Osteoblast (primary cell): ENCODE data around the gene CCDC102A. TPM values are rescaled to one million over a fixed set of nuclear protein-coding genes. Genes with fewer than 3 reads are reported as not detected.
"Not testable (repeated sequence)": the region's sequence is repeated elsewhere in the genome, so short reads cannot be mapped to it uniquely, and the experiment has no call there.

Experiments
- DNase-seq: peaks from one replicate; pipeline ENCODE4 v3.0.0; 2011; ENCODE audit warnings: low spot score, mixed read lengths; ENCODE audit not compliant: insufficient read length; ENCODE audit errors: missing footprints
- H2AFZ ChIP-seq: 2 replicates; pipeline ENCODE4 v1.6.0; 2011; ENCODE audit warnings: mild to moderate bottlenecking, low read length
- H3K27ac ChIP-seq: 2 replicates; pipeline ENCODE4 v1.5.1; 2011; ENCODE audit warnings: mild to moderate bottlenecking, low read depth, low read length, moderate library complexity
- H3K27me3 ChIP-seq: 2 replicates; pipeline ENCODE4 v1.6.0; 2012; ENCODE audit warnings: mild to moderate bottlenecking, control low read depth, inconsistent platforms, low read length, moderate library complexity; ENCODE audit not compliant: insufficient read depth
- H3K36me3 ChIP-seq: 2 replicates; pipeline ENCODE4 v1.5.1; 2011; ENCODE audit warnings: mild to moderate bottlenecking, low read length, control low read depth, moderate library complexity; ENCODE audit not compliant: insufficient read depth
- H3K4me1 ChIP-seq: 2 replicates; pipeline ENCODE4 v1.5.1; 2011; ENCODE audit warnings: mild to moderate bottlenecking, low read length, control low read depth, moderate library complexity; ENCODE audit not compliant: insufficient read depth
- H3K4me2 ChIP-seq: 2 replicates; pipeline ENCODE4 v1.6.0; 2011; ENCODE audit warnings: mild to moderate bottlenecking, low read length; ENCODE audit not compliant: insufficient read depth
- H3K4me3 ChIP-seq: fragments of 200-600 bp; sonication (generic); 3 replicates; pipeline ENCODE4 v1.5.1; 2012; ENCODE audit warnings: mild to moderate bottlenecking, low read length, inconsistent platforms; ENCODE audit not compliant: insufficient read depth
- H3K79me2 ChIP-seq: 2 replicates; pipeline ENCODE4 v1.6.0; 2012; ENCODE audit warnings: mild to moderate bottlenecking, low read length, control low read depth, inconsistent platforms; ENCODE audit not compliant: insufficient read depth
- H3K9me3 ChIP-seq: 2 replicates; pipeline ENCODE4 v1.5.1; 2011; ENCODE audit warnings: low read depth, low read length, control low read depth
- H4K20me1 ChIP-seq: 2 replicates; pipeline ENCODE4 v1.6.0; 2012; ENCODE audit warnings: mild to moderate bottlenecking, low read length, control low read depth; ENCODE audit not compliant: insufficient read depth
- total RNA-seq: library from RNA; depleted of rRNA; stranded (reverse); fragments of >200 nt; gene quantifications from 2 replicates; pipeline ENCODE4 v1.2.3, GENCODE V29; 2012
- TF ChIP-seq, protein P1 (sequence below): IDR thresholded peaks from 2 replicates; pipeline ENCODE4 v1.5.1; 2011; ENCODE audit warnings: mild to moderate bottlenecking, low read depth, low read length, moderate library complexity; ENCODE audit errors: extremely low read depth

Gene CCDC102A
- total RNA-seq, 1 donor = 9.8 TPM

- Histone ChIP-seq H3K27ac (no peak overlapping the region), H3K4me2 (no peak overlapping the region), H3K4me3 (no peak overlapping the region), H3K9me3 (peaks cover 3% of the 10 kb centered on the region), H3K79me2 (no peaks in the 10 kb centered on the region), H3K36me3 (no peaks in the 10 kb centered on the region), H3K27me3 (peaks cover 36% of the 10 kb centered on the region), H3K4me1 (no peaks in the 10 kb centered on the region), H2AFZ (no peak overlapping the region), H4K20me1 (no peaks in the 10 kb centered on the region)
- TF ChIP-seq, protein P1, sequence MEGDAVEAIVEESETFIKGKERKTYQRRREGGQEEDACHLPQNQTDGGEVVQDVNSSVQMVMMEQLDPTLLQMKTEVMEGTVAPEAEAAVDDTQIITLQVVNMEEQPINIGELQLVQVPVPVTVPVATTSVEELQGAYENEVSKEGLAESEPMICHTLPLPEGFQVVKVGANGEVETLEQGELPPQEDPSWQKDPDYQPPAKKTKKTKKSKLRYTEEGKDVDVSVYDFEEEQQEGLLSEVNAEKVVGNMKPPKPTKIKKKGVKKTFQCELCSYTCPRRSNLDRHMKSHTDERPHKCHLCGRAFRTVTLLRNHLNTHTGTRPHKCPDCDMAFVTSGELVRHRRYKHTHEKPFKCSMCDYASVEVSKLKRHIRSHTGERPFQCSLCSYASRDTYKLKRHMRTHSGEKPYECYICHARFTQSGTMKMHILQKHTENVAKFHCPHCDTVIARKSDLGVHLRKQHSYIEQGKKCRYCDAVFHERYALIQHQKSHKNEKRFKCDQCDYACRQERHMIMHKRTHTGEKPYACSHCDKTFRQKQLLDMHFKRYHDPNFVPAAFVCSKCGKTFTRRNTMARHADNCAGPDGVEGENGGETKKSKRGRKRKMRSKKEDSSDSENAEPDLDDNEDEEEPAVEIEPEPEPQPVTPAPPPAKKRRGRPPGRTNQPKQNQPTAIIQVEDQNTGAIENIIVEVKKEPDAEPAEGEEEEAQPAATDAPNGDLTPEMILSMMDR = no peak
- DNase-seq = no peak
Observed at GRCh38 chr16:57551057-57551456, 14.7 kb upstream of the CCDC102A start.

- Histone ChIP-seq H3K27ac (no peak overlapping the region), H3K27me3 (peaks cover 32% of the 10 kb centered on the region), H3K4me1 (no peaks in the 10 kb centered on the region), H3K36me3 (no peaks in the 10 kb centered on the region), H3K4me2 (no peak overlapping the region), H3K9me3 (peaks cover 3% of the 10 kb centered on the region), H3K4me3 (no peak overlapping the region), H4K20me1 (no peaks in the 10 kb centered on the region), H3K79me2 (no peaks in the 10 kb centered on the region), H2AFZ (no peak overlapping the region)
- TF ChIP-seq, protein P1 = no peak
- DNase-seq = no peak
Observed at GRCh38 chr16:57549730-57550129, 13.4 kb upstream of the CCDC102A start.

- no peaks in the 10 kb centered on the region for H3K79me2 ChIP-seq
- no peak overlapping the region for H3K4me2 ChIP-seq
- H3K4me1 ChIP-seq = no peaks in the 10 kb centered on the region
- no peaks in the 10 kb centered on the region for H4K20me1 ChIP-seq
- no peak overlapping the region for H3K4me3 ChIP-seq
- peaks cover 3% of the 10 kb centered on the region for H3K9me3 ChIP-seq
- TF ChIP-seq, protein P1 = no peak
- no peak for DNase-seq
- peaks cover 32% of the 10 kb centered on the region for H3K27me3 ChIP-seq
- no peak overlapping the region for H2AFZ ChIP-seq
- no peak overlapping the region for H3K27ac ChIP-seq
- H3K36me3 ChIP-seq = no peaks in the 10 kb centered on the region
Observed at GRCh38 chr16:57548408-57548807, 12.0 kb upstream of the CCDC102A start.

GRCh38 chr16:57547524-57547923 is 11.2 kb upstream of the CCDC102A start:
- not testable (repeated sequence) for H3K4me3 ChIP-seq, H2AFZ ChIP-seq, H4K20me1 ChIP-seq

More at GRCh38 chr16:57547524-57547923, 11.2 kb upstream of the CCDC102A start:
- not testable (repeated sequence) for H3K79me2 ChIP-seq, H3K4me2 ChIP-seq, H3K4me1 ChIP-seq, H3K9me3 ChIP-seq, DNase-seq, H3K27ac ChIP-seq, H3K36me3 ChIP-seq
- peaks cover 32% of the 10 kb centered on the region for H3K27me3 ChIP-seq
